ENCODE data around the gene VAC14.

The VAC14 gene

DNA sequence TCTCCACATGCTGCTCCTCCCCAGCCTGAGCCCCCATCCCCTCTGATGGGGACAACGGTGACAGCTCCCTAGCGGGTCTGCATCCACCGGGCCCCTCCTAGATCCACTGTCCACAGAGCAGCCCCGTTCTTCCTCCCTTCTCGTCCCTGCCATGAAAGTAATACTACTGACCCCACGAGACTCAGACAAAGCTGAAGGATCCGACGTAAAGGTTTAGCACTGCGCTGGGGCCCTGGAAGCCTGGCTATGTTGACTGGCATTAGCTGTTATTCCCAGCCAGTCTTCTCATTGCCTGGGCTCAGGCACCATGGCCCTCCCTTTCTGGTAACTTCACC lies 30.7 kb downstream of the VAC14 start:
- Histone ChIP-seq H3K9ac (ENCODE audit: insufficient read length) (no peak overlapping the region), H3K4me3 (no peak overlapping the region), H3K36me3 (ENCODE audit: insufficient read depth, low read length) (no peaks in the 10 kb centered on the region), H3K9me3 (ENCODE audit: low read depth, low read length) (no peaks in the 10 kb centered on the region), H3K27ac (no peak overlapping the region)
- DNase-seq (ENCODE audit: low read depth, low spot score) = no peak
- no peak for TF ChIP-seq FOXP2 (optimal IDR thresholded peaks at IDR 0.05; ENCODE audit: control extremely low read depth, extremely low read length, insufficient read depth)
- no peak for TF ChIP-seq POLR2AphosphoS5 (IDR thresholded peaks at IDR 0.05; ENCODE audit: borderline replicate concordance, low read depth, low read length)
- no peak for TF ChIP-seq EZH2 (IDR thresholded peaks at IDR 0.05)

DNA sequence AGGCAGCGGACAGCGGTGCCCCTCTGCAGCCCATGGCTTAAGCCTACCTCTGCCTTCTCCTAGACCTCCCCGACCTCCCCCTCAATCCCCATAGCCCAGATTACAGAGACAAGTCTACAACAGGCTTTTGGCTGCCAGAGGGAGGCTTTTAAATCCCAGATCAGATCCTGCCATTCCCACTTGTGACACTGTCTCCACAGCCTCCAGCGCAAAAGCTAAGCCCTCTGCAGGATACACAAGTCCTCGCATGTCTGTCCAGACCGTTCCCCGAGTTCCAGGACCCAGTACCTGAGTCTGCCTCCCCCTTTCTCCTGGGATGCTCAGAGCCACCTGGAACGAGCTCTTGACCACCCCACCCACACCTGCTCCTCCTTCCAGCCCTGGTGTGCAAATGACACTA lies 31.2 kb downstream of the VAC14 start:
- TF ChIP-seq FOXP2 (optimal IDR thresholded peaks at IDR 0.05; ENCODE audit: control extremely low read depth, extremely low read length, insufficient read depth) (no peak), EZH2 (IDR thresholded peaks at IDR 0.05) (no peak), POLR2AphosphoS5 (IDR thresholded peaks at IDR 0.05; ENCODE audit: borderline replicate concordance, low read depth, low read length) (no peak)
- DNase-seq (ENCODE audit: low read depth, low spot score) = no peak
- no peaks in the 10 kb centered on the region for H3K9me3 ChIP-seq (ENCODE audit: low read depth, low read length)
- H3K36me3 ChIP-seq (ENCODE audit: insufficient read depth, low read length) = no peaks in the 10 kb centered on the region
- H3K27ac ChIP-seq = no peak overlapping the region
- no peak overlapping the region for H3K4me3 ChIP-seq
- H3K9ac ChIP-seq (ENCODE audit: insufficient read length) = no peak overlapping the region

DNA sequence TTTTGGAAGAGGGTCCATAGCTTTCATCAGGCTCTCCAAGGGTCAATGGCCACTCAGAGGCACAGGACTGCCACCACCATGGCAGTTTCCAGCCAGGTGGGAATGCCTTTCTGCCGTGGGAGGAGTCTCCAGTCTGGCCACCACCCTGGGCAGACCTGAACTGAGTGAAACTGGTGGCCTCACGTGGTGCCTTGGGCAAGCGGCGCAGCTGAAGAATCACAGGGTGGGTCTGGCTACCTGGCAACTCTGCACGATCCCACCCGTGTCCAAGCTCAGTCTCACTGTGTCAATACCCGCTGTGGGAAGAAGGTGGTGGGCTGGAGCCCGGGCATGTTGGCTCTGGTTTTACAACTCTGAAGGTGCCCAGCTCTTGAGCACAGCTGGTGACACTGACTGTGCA lies 31.8 kb downstream of the VAC14 start:
- TF ChIP-seq FOXP2 (optimal IDR thresholded peaks at IDR 0.05; ENCODE audit: control extremely low read depth, extremely low read length, insufficient read depth) (no peak), EZH2 (IDR thresholded peaks at IDR 0.05) (no peak), POLR2AphosphoS5 (IDR thresholded peaks at IDR 0.05; ENCODE audit: borderline replicate concordance, low read depth, low read length) (no peak)
- H3K36me3 ChIP-seq (ENCODE audit: insufficient read depth, low read length) = no peaks in the 10 kb centered on the region
- H3K4me3 ChIP-seq = no peak overlapping the region
- H3K27ac ChIP-seq = no peak overlapping the region
- no peak for DNase-seq (ENCODE audit: low read depth, low spot score)
- no peak overlapping the region for H3K9ac ChIP-seq (ENCODE audit: insufficient read length)
- no peaks in the 10 kb centered on the region for H3K9me3 ChIP-seq (ENCODE audit: low read depth, low read length)

DNA sequence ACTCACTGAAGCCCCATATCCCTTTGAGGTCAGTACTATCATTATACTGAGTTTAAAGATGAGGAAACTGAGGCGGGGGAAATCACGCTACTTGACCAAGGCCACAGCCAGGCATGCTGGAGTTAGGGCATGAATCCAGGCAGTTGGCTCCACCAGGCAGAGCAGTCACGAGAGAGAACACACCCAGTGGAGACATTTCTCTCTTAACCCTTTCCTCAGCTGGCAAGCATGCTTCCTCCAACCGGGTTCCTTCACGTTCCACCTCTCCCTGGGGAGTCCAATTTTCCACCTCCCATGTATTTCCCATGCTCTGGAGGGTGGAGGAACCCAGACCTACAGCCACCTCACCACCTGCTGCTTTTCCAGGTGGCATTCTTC lies 32.8 kb downstream of the VAC14 start:
- H3K9ac ChIP-seq (ENCODE audit: insufficient read length) = no peak overlapping the region
- no peak for DNase-seq (ENCODE audit: low read depth, low spot score)
- H3K9me3 ChIP-seq (ENCODE audit: low read depth, low read length) = no peaks in the 10 kb centered on the region
- H3K36me3 ChIP-seq (ENCODE audit: insufficient read depth, low read length) = no peaks in the 10 kb centered on the region
- TF ChIP-seq FOXP2 (optimal IDR thresholded peaks at IDR 0.05; ENCODE audit: control extremely low read depth, extremely low read length, insufficient read depth) (no peak), POLR2AphosphoS5 (IDR thresholded peaks at IDR 0.05; ENCODE audit: borderline replicate concordance, low read depth, low read length) (no peak), EZH2 (IDR thresholded peaks at IDR 0.05) (no peak)
- no peak overlapping the region for H3K4me3 ChIP-seq
- H3K27ac ChIP-seq = no peak overlapping the region

DNA sequence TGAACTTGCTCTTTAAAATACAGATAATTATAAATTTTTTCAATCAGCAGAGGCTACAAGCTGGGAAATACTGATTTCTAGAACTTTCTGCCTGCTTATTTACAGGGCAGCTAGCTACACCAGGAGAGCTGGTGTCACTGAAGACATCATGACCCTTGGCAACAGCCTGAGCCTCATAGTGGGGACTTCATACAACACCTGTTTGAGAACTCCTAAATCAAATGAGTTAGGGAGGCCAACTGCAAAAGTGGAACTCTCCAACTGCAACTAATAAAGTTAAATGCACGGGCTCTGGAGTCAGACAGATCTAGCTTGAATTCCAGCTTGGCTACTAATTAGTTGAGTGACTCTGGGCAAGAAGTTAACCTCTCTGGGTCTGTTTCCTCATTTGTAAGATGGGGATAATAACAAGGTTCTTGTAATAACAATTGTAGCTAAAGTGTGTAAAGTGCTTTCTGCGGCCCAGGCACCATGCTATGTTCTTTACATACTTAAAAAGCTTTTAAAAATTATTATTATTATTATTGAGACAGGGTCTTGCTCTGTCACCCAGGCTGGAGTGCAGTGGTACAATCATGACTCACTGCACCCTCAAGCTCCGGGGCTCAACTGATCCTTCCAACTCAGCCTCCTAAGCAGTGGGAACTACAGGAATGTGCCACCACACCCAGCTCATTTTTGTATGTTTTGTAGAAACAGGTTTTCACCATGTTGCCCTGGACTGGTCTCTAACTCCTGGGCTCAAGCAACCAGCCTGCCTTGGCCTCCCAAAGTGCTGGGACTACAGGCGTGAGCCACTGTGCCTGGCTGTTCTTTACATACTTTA lies 33.4 kb downstream of the VAC14 start:
- DNase-seq (ENCODE audit: low read depth, low spot score) = no peak
- H3K9ac ChIP-seq (ENCODE audit: insufficient read length) = no peak overlapping the region
- no peaks in the 10 kb centered on the region for H3K36me3 ChIP-seq (ENCODE audit: insufficient read depth, low read length)
- TF ChIP-seq EZH2 (IDR thresholded peaks at IDR 0.05) = no peak
- TF ChIP-seq POLR2AphosphoS5 (IDR thresholded peaks at IDR 0.05; ENCODE audit: borderline replicate concordance, low read depth, low read length) = no peak
- no peak for TF ChIP-seq FOXP2 (optimal IDR thresholded peaks at IDR 0.05; ENCODE audit: control extremely low read depth, extremely low read length, insufficient read depth)
- H3K4me3 ChIP-seq = no peak overlapping the region
- no peak overlapping the region for H3K27ac ChIP-seq
- H3K9me3 ChIP-seq (ENCODE audit: low read depth, low read length) = no peaks in the 10 kb centered on the region

DNA sequence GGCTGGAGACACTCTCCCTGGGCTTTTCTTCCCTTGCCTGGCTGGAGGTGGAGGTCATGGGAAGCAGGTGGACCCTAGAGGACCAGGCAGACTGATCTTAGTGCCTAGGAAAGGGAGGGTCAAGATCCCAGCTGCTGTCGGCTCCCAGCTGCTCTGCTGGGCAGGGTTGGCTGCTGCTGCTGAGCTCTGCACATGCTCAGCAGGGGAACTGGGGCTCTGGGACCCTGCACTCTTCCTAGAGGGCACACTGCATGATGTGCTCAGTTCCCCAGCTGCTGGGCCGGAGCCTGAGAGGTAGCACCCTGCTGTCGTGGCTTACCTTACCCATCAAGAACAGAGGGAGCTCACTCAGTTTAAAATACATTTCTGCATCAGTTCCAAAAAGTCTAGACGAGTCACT lies 34.3 kb downstream of the VAC14 start:
- Histone ChIP-seq H3K36me3 (ENCODE audit: insufficient read depth, low read length) (no peaks in the 10 kb centered on the region), H3K9ac (ENCODE audit: insufficient read length) (no peak overlapping the region), H3K4me3 (no peak overlapping the region), H3K27ac (no peak overlapping the region), H3K9me3 (ENCODE audit: low read depth, low read length) (no peaks in the 10 kb centered on the region)
- TF ChIP-seq POLR2AphosphoS5 (IDR thresholded peaks at IDR 0.05; ENCODE audit: borderline replicate concordance, low read depth, low read length) (no peak), FOXP2 (optimal IDR thresholded peaks at IDR 0.05; ENCODE audit: control extremely low read depth, extremely low read length, insufficient read depth) (no peak), EZH2 (IDR thresholded peaks at IDR 0.05) (no peak)
- no peak for DNase-seq (ENCODE audit: low read depth, low spot score)

DNA sequence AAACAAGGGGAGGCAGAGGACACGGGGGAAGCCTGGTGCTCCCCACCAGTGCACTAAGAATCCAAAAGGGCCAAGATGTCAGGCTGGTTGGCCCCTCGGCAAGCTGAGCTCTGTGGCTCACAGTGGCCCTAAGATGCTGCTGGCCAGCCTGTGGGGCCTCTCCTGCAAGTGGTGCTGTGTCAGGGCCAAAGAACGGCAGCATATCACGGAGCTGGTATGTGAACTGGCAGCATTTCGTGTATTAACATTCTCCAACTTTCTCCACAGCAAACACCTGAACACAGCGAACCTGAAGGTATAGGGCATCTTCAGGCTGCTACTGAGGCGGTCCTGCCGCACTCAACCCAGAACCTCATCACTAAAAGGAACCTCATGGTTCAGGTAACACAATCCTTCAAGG lies 34.8 kb downstream of the VAC14 start:
- no peak overlapping the region for H3K9ac ChIP-seq (ENCODE audit: insufficient read length)
- H3K36me3 ChIP-seq (ENCODE audit: insufficient read depth, low read length) = no peaks in the 10 kb centered on the region
- no peak overlapping the region for H3K4me3 ChIP-seq
- TF ChIP-seq FOXP2 (optimal IDR thresholded peaks at IDR 0.05; ENCODE audit: control extremely low read depth, extremely low read length, insufficient read depth) (no peak), EZH2 (IDR thresholded peaks at IDR 0.05) (no peak), POLR2AphosphoS5 (IDR thresholded peaks at IDR 0.05; ENCODE audit: borderline replicate concordance, low read depth, low read length) (no peak)
- no peak overlapping the region for H3K27ac ChIP-seq
- DNase-seq (ENCODE audit: low read depth, low spot score) = no peak
- no peaks in the 10 kb centered on the region for H3K9me3 ChIP-seq (ENCODE audit: low read depth, low read length)

DNA sequence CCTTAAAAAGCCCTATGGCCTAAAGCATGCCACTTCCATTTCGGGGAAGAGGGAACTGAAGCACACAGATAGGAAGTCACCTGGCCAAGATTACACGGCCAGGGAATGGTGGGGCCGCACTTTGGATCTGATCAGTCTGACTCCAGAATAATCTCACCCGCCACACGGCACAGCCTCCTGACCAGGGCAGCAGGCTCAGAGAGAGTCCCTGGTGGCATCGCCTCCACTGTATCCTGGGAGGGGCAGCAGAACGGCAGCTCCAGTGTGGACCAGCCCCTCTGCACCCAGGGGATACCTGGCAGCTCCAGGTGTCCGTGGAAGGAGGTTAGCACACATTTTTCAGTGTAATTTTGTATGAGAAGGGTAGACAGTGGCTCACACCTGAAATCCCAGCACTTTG lies 35.5 kb downstream of the VAC14 start:
- no peak for DNase-seq (ENCODE audit: low read depth, low spot score)
- no peaks in the 10 kb centered on the region for H3K36me3 ChIP-seq (ENCODE audit: insufficient read depth, low read length)
- TF ChIP-seq FOXP2 (optimal IDR thresholded peaks at IDR 0.05; ENCODE audit: control extremely low read depth, extremely low read length, insufficient read depth) (no peak), POLR2AphosphoS5 (IDR thresholded peaks at IDR 0.05; ENCODE audit: borderline replicate concordance, low read depth, low read length) (no peak), EZH2 (IDR thresholded peaks at IDR 0.05) (no peak)
- H3K9me3 ChIP-seq (ENCODE audit: low read depth, low read length) = no peaks in the 10 kb centered on the region
- no peak overlapping the region for H3K27ac ChIP-seq
- no peak overlapping the region for H3K9ac ChIP-seq (ENCODE audit: insufficient read length)
- no peak overlapping the region for H3K4me3 ChIP-seq

DNA sequence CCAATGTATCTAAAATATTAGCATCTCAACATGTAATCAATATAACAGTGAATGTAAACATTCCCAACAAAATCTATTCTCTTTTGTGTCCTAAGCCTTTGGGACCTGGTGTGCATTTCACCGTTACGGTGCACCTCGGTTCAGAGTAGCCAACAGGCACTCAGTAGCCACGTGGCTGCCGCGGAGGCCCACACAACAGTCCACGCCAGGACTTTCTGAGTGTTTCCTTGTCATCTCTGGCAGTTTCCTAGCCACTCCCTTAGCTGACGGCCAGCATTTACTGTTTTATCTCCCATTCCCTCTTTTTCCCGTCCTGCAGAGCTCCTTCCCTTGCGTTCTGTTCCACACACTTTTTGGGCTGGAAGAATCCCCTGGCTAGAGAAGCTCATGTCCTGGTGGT lies 36.3 kb downstream of the VAC14 start:
- Histone ChIP-seq H3K9me3 (ENCODE audit: low read depth, low read length) (no peaks in the 10 kb centered on the region), H3K27ac (no peak overlapping the region), H3K4me3 (no peak overlapping the region), H3K9ac (ENCODE audit: insufficient read length) (no peak overlapping the region), H3K36me3 (ENCODE audit: insufficient read depth, low read length) (no peaks in the 10 kb centered on the region)
- TF ChIP-seq POLR2AphosphoS5 (IDR thresholded peaks at IDR 0.05; ENCODE audit: borderline replicate concordance, low read depth, low read length) (no peak), FOXP2 (optimal IDR thresholded peaks at IDR 0.05; ENCODE audit: control extremely low read depth, extremely low read length, insufficient read depth) (no peak), EZH2 (IDR thresholded peaks at IDR 0.05) (no peak)
- no peak for DNase-seq (ENCODE audit: low read depth, low spot score)
